Fibroblast of lung (primary cell): ENCODE data around the gene CHD9NB. TPM values are rescaled to one million over a fixed set of nuclear protein-coding genes. Genes with fewer than 3 reads are reported as not detected.

Experiments
- DNase-seq, 2 donors: peaks; one replicate each; pipeline versions ENCODE4 v3.0.0 to v3.0.0-alpha.2; 2010; ENCODE audit warnings: low read depth in 2 of 2
- H2AFZ ChIP-seq: 2 replicates; pipeline ENCODE4 v1.5.1; 2012; ENCODE audit warnings: low read length, control low read depth, inconsistent platforms
- H3K27ac ChIP-seq: 2 replicates; pipeline ENCODE4 v1.5.1; 2011; ENCODE audit warnings: low read length, control low read depth; ENCODE audit not compliant: insufficient read depth
- H3K27me3 ChIP-seq: 2 replicates; pipeline ENCODE4 v1.5.1; 2011; ENCODE audit warnings: mild to moderate bottlenecking, low read length; ENCODE audit not compliant: control insufficient read depth, insufficient read depth
- H3K36me3 ChIP-seq: 2 replicates; pipeline ENCODE4 v1.5.1; 2011; ENCODE audit warnings: low read length; ENCODE audit not compliant: control insufficient read depth, insufficient read depth
- H3K4me1 ChIP-seq: 2 replicates; pipeline ENCODE4 v1.5.1; 2011; ENCODE audit warnings: low read length; ENCODE audit not compliant: control insufficient read depth, insufficient read depth; ENCODE audit errors: extremely low read depth
- H3K4me2 ChIP-seq: 2 replicates; pipeline ENCODE4 v1.5.1; 2011; ENCODE audit warnings: low read length, control low read depth; ENCODE audit not compliant: insufficient read depth; ENCODE audit errors: extremely low read depth
- H3K4me3 ChIP-seq, 4 experiments: fragments of 200-600 bp in 1 of 4; sonication (generic) in 1 of 4; replicated peaks in 1 of 4; 2 replicates each; pipeline ENCODE4 v1.5.1; 2011 to 2016; ENCODE audit warnings: low read length in 4 of 4, low read depth in 3 of 4, mild to moderate bottlenecking in 3 of 4, control low read depth in 2 of 4, inconsistent platforms in 1 of 4, mixed read lengths in 1 of 4; ENCODE audit not compliant: insufficient read depth in 1 of 4; ENCODE audit errors: control extremely low read depth in 1 of 4
- H3K79me2 ChIP-seq: 2 replicates; pipeline ENCODE4 v1.5.1; 2012; ENCODE audit warnings: mild to moderate bottlenecking, low read length, inconsistent platforms; ENCODE audit not compliant: control insufficient read depth, insufficient read depth
- H3K9ac ChIP-seq: 2 replicates; pipeline ENCODE4 v1.5.1; 2011; ENCODE audit warnings: mild to moderate bottlenecking, low read length, control low read depth; ENCODE audit not compliant: insufficient read depth
- H3K9me3 ChIP-seq: 2 replicates; pipeline ENCODE4 v1.5.1; 2012; ENCODE audit warnings: low read depth, low read length; ENCODE audit not compliant: control insufficient read depth, insufficient read depth
- H4K20me1 ChIP-seq: 2 replicates; pipeline ENCODE4 v1.5.1; 2011; ENCODE audit warnings: low read length; ENCODE audit not compliant: control insufficient read depth, insufficient read depth; ENCODE audit errors: extremely low read depth
- EZH2 ChIP-seq: IDR thresholded peaks from 2 replicates; pipeline ENCODE4 v1.5.1; 2012; ENCODE audit warnings: low read length, control low read depth, mild to moderate bottlenecking; ENCODE audit errors: missing control alignments
- polyA plus RNA-seq, 2 donors: library from polyadenylated mRNA; depleted of rRNA in 1 of 2; stranded (reverse) in 1 of 2; unstranded in 1 of 2; fragments of >200 nt; gene quantifications; 2 replicates each; pipeline ENCODE4 v1.2.1, GENCODE V29; 2011 to 2012; ENCODE audit warnings: missing spikeins in 1 of 2
- total RNA-seq: library from RNA; depleted of rRNA; stranded (reverse); fragments of >200 nt; gene quantifications from 2 replicates; pipeline ENCODE4 v1.2.1, GENCODE V29; 2014
- TF ChIP-seq, protein P1 (sequence below), 2 donors: IDR thresholded peaks in 1 of 2; conservative IDR thresholded peaks in 1 of 2; 1 replicate in 1 of 2; 2 replicates in 1 of 2; pipeline ENCODE4 v1.5.1; 2011 to 2012; ENCODE audit warnings: low read length in 2 of 2, control low read depth in 1 of 2, inconsistent platforms in 1 of 2, low read depth in 1 of 2, mild to moderate bottlenecking in 1 of 2

CHD9NB gene
- total and polyA plus RNA-seq, 2 donors (not counting 1 experiment from before 2014, with no cell fraction given) = 0.34 to 5.3 TPM

DNA sequence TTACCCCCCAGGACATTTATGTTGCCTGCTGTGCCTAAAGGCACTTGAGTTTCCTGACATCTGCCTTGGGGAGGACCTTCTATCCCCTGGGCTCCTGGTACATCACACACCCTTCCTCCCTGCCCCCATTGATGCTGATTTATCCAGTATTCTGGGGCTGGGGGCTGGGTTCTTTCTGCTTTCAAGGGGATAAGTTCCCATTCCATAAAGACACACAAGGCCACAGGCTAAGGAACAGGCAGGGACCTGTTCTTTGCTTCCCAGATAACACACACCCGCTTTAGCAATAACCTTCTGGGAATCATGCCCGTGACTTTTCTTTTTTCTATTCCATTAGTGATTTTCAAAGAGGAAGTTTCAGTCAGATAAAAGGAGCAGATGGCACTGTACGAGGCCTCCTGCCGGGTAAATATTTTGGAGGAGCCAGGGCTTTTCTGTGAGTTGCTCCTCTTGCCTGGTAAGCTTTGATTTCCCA, 32.7 kb upstream of the CHD9NB start:
- DNase-seq = peak in 1 of 2 donors; percentile 61
- no peaks in the 10 kb centered on the region for H3K9me3 ChIP-seq
- H3K79me2 ChIP-seq = no peaks in the 10 kb centered on the region
- peak overlapping the region; percentile 37 for H3K27ac ChIP-seq
- TF ChIP-seq, protein P1, sequence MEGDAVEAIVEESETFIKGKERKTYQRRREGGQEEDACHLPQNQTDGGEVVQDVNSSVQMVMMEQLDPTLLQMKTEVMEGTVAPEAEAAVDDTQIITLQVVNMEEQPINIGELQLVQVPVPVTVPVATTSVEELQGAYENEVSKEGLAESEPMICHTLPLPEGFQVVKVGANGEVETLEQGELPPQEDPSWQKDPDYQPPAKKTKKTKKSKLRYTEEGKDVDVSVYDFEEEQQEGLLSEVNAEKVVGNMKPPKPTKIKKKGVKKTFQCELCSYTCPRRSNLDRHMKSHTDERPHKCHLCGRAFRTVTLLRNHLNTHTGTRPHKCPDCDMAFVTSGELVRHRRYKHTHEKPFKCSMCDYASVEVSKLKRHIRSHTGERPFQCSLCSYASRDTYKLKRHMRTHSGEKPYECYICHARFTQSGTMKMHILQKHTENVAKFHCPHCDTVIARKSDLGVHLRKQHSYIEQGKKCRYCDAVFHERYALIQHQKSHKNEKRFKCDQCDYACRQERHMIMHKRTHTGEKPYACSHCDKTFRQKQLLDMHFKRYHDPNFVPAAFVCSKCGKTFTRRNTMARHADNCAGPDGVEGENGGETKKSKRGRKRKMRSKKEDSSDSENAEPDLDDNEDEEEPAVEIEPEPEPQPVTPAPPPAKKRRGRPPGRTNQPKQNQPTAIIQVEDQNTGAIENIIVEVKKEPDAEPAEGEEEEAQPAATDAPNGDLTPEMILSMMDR (conservative IDR thresholded peaks at IDR 0.05 in 1 of 2, IDR thresholded peaks at IDR 0.05 in 1 of 2; ENCODE audit: low read depth in 1 of 2, low read length in 2 of 2) = no peak
- TF ChIP-seq EZH2 = no peak
- H3K4me1 ChIP-seq = peaks cover 25% of the 10 kb centered on the region
- no peak overlapping the region for H3K4me3 ChIP-seq
- no peaks in the 10 kb centered on the region for H3K27me3 ChIP-seq
- H3K4me2 ChIP-seq = no peak overlapping the region
- H2AFZ ChIP-seq = no peak overlapping the region
- no peaks in the 10 kb centered on the region for H4K20me1 ChIP-seq
- H3K36me3 ChIP-seq = no peaks in the 10 kb centered on the region
- no peak overlapping the region for H3K9ac ChIP-seq

DNA sequence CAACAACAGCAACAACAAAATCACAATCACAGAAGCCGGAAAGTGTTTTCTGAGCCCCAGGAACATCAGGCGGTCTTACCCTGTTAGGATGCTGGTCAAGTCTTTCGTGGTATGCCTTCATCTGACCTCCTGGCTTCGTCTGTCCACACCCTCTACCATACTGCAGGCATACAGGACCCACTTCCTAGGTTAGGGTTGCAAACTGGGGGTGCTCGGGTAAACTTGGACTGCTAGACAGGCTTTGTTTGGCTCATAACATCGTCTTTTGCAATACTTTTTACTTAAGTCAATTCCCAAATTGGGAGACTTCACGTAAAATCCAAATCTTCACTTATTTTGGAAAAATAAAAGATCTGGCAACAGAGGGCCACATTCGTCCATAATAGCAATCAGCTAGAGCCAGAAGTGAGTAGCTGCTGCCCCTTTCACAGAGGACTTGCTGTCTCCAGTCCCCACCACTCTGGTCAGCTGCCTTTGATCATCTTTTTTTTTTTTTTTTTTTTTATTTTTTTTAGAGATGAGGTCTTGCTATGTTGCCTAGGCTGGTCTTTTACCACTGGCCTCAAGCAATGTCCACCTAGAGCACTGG, 32.1 kb upstream of the CHD9NB start:
- no peak overlapping the region for H2AFZ ChIP-seq
- H3K4me1 ChIP-seq = peaks cover 23% of the 10 kb centered on the region
- H3K27ac ChIP-seq = no peak overlapping the region
- no peaks in the 10 kb centered on the region for H4K20me1 ChIP-seq
- no peaks in the 10 kb centered on the region for H3K27me3 ChIP-seq
- no peaks in the 10 kb centered on the region for H3K9me3 ChIP-seq
- no peak overlapping the region for H3K4me2 ChIP-seq
- no peak overlapping the region for H3K9ac ChIP-seq
- H3K4me3 ChIP-seq = no peak overlapping the region
- no peaks in the 10 kb centered on the region for H3K36me3 ChIP-seq
- H3K79me2 ChIP-seq = no peaks in the 10 kb centered on the region
- TF ChIP-seq, protein P1 (conservative IDR thresholded peaks at IDR 0.05 in 1 of 2, IDR thresholded peaks at IDR 0.05 in 1 of 2; ENCODE audit: low read depth in 1 of 2, low read length in 2 of 2) = no peak
- DNase-seq = peak in 1 of 2 donors; percentile 19

DNA sequence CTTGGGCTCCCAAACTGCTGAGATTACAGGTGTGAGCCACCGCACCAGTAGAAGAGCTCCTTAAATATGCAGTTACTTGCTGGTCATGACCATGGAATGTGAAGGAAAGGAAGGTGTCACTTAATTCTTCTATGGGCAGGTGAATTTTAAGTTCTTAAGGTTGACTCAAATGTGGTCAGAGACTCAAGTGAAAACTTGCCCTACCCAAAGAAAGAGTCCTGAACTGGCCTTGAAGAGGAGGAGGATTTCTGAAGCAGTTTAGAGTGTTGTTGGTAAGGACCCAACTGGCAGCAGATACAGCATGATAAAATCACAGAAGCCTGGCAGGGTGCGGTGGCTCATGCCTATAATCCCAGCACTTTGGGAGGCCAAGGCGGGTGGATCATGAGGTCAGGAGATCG, 31.4 kb upstream of the CHD9NB start:
- H3K4me3 ChIP-seq = no peak overlapping the region
- no peaks in the 10 kb centered on the region for H4K20me1 ChIP-seq
- no peak overlapping the region for H2AFZ ChIP-seq
- no peak overlapping the region for H3K4me2 ChIP-seq
- TF ChIP-seq, protein P1 (conservative IDR thresholded peaks at IDR 0.05 in 1 of 2, IDR thresholded peaks at IDR 0.05 in 1 of 2; ENCODE audit: low read depth in 1 of 2, low read length in 2 of 2) = no peak
- TF ChIP-seq EZH2 = no peak
- no peaks in the 10 kb centered on the region for H3K9me3 ChIP-seq
- H3K27ac ChIP-seq = no peak overlapping the region
- H3K4me1 ChIP-seq = peaks cover 20% of the 10 kb centered on the region
- H3K79me2 ChIP-seq = no peaks in the 10 kb centered on the region
- no peaks in the 10 kb centered on the region for H3K36me3 ChIP-seq
- no peak for DNase-seq
- H3K9ac ChIP-seq = no peak overlapping the region
- no peaks in the 10 kb centered on the region for H3K27me3 ChIP-seq
